ENCODE data around the gene APH1A. TPM values are rescaled to one million over a fixed set of nuclear protein-coding genes. Genes with fewer than 3 reads are reported as not detected.
"Not testable (repeated sequence)": the region's sequence is repeated elsewhere in the genome, so short reads cannot be mapped to it uniquely, and the experiment has no call there.

APH1A gene
- total RNA-seq, 4 donors from 2014 or later = 68.1 to 108 (median 87.3) TPM

- Histone ChIP-seq H3K4me3 (peak overlapping the region in 1 of 4 donors; percentile 23), H3K36me3 (no peaks in the 10 kb centered on the region), H3K9me3 (no peaks in the 10 kb centered on the region), H3K27ac (peak overlapping the region in 3 of 4 donors; percentile 47 to 76 (median 76)), H3K4me1 (peaks cover 0 to 40% (median 19%) of the 10 kb centered on the region in 4 donors), H3K27me3 (peaks cover 0 to 13% of the 10 kb centered on the region in 2 donors)
- DNase-seq (ENCODE audit: low spot score in 2 of 2) = no peak
- no peak for TF ChIP-seq CTCF (IDR thresholded peaks at IDR 0.05)
- no peak for TF ChIP-seq EP300 (IDR thresholded peaks at IDR 0.05)
- no peak for TF ChIP-seq POLR2A (IDR thresholded peaks at IDR 0.05)
- 0 to 2% methylated on average over 1 of the region's 1 CpG for WGBS, 2 donors
These were observed 12.6 kb downstream of the APH1A start for GRCh38 chr1:150256198-150256553.

GRCh38 chr1:150249936-150250335 is 18.9 kb downstream of the APH1A start:
- no peaks in the 10 kb centered on the region for H3K36me3 ChIP-seq
- DNase-seq (ENCODE audit: low spot score in 2 of 2) = no peak
- H3K9me3 ChIP-seq = no peaks in the 10 kb centered on the region
- H3K4me3 ChIP-seq = no peak overlapping the region
- no peaks in the 10 kb centered on the region for H3K27me3 ChIP-seq
- WGBS, 2 donors = 79 to 80% methylated on average over 2 of the region's 2 CpGs
- no peak overlapping the region for H3K27ac ChIP-seq
- no peak for TF ChIP-seq POLR2A (IDR thresholded peaks at IDR 0.05)
- H3K4me1 ChIP-seq = no peaks in the 10 kb centered on the region

- Histone ChIP-seq H3K9me3 (no peaks in the 10 kb centered on the region), H3K4me3 (no peak overlapping the region), H3K27ac (no peak overlapping the region), H3K36me3 (no peaks in the 10 kb centered on the region), H3K4me1 (no peaks in the 10 kb centered on the region), H3K27me3 (no peaks in the 10 kb centered on the region)
- DNase-seq (ENCODE audit: low spot score in 2 of 2) = no peak
- TF ChIP-seq POLR2A (IDR thresholded peaks at IDR 0.05) = no peak
- WGBS, 2 donors = 91 to 97% methylated on average over 3 of the region's 3 CpGs
These were observed 25.8 kb downstream of the APH1A start for GRCh38 chr1:150243003-150243402.

GRCh38 chr1:150237746-150238145 is 31.1 kb downstream of the APH1A start:
- no peaks in the 10 kb centered on the region for H3K36me3 ChIP-seq
- no peak for DNase-seq (ENCODE audit: low spot score in 2 of 2)
- H3K9me3 ChIP-seq = no peaks in the 10 kb centered on the region
- peaks cover 0 to 20% (median 10%) of the 10 kb centered on the region in 4 donors for H3K4me1 ChIP-seq
- WGBS, 2 donors = 95 to 97% methylated on average over 21 of the region's 21 CpGs
- TF ChIP-seq CTCF (IDR thresholded peaks at IDR 0.05) (no peak), POLR2A (IDR thresholded peaks at IDR 0.05) (no peak), EP300 (IDR thresholded peaks at IDR 0.05) (no peak)
- no peaks in the 10 kb centered on the region for H3K27me3 ChIP-seq
- no peak overlapping the region for H3K27ac ChIP-seq
- no peak overlapping the region for H3K4me3 ChIP-seq

- H3K9me3 ChIP-seq; H3K27ac ChIP-seq; H3K4me3 ChIP-seq; DNase-seq (ENCODE audit: low spot score in 2 of 2); H3K36me3 ChIP-seq; H3K27me3 ChIP-seq: not testable (repeated sequence)
- H3K4me1 ChIP-seq = peaks cover 0 to 20% (median 10%) of the 10 kb centered on the region in 4 donors
- WGBS, 2 donors = 86 to 93% methylated on average over 13 of the region's 13 CpGs
These were observed 31.6 kb downstream of the APH1A start for GRCh38 chr1:150237176-150237575.

- no peak for TF ChIP-seq CTCF (IDR thresholded peaks at IDR 0.05)
- TF ChIP-seq EP300 (IDR thresholded peaks at IDR 0.05) = no peak
- no peak for TF ChIP-seq POLR2A (IDR thresholded peaks at IDR 0.05)
- peaks cover 0 to 20% (median 10%) of the 10 kb centered on the region in 4 donors for H3K4me1 ChIP-seq
- H3K36me3 ChIP-seq = no peaks in the 10 kb centered on the region
- H3K27ac ChIP-seq = peak overlapping the region; percentile 8 to 100 (median 98)
- no peaks in the 10 kb centered on the region for H3K9me3 ChIP-seq
- DNase-seq (ENCODE audit: low spot score in 2 of 2) = no peak
- WGBS, 2 donors = 30% methylated on average over 10 of the region's 10 CpGs
- H3K4me3 ChIP-seq = peak overlapping the region; percentile 62 to 100 (median 83)
- no peaks in the 10 kb centered on the region for H3K27me3 ChIP-seq
These were observed 32.2 kb downstream of the APH1A start for GRCh38 chr1:150236614-150237100.
